Measurements from ENCODE around the gene TMEM72. TPM values are rescaled to one million over a fixed set of nuclear protein-coding genes. Genes with fewer than 3 reads are reported as not detected.

The TMEM72 gene
- total RNA-seq, 1 experiment from 2014 or later: not detected

DNA sequence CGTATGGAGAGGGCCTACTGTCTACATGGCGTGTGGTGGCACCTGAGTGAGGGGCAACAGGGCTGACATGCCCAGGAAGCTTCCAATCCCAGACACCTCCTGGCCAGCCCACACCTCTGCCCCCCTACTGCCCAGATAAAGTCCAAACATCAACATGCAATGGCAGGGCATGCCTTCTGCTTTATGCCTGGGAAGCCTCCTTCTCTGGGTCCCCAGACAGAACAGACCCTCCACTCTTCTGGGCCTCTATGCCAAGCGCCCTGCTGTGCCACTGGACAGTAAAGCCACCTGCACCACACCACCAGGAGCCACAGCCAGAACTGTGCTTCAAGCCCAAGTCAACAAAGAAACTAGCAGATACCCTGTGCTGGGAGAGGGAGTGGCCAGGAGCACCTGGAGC, 12.5 kb downstream of the TMEM72 start:
- Mint-ChIP-seq H3K36me3 (ENCODE audit: insufficient read depth in 1 of 3, low read depth in 3 of 3) (no peaks in the 10 kb centered on the region), H3K4me3 (no peak overlapping the region), H3K4me1 (peaks cover 0 to 5% of the 10 kb centered on the region in 2 experiments; a peak in 2 of 4 replicates), H3K27ac (no peak overlapping the region), H3K27me3 (ENCODE audit: low read depth) (peaks cover 20% of the 10 kb centered on the region), H3K9me3 (no peaks in the 10 kb centered on the region; a peak in 2 of 5 replicates)
- Histone ChIP-seq H3K4ac (ENCODE audit: low read depth, low read length) (no peak overlapping the region), H2BK5ac (ENCODE audit: insufficient read length, low read length) (no peak overlapping the region), H2BK15ac (ENCODE audit: low read depth, low read length) (no peak overlapping the region), H3K9me3 (ENCODE audit: control insufficient read depth, low read depth, low read length) (no peaks in the 10 kb centered on the region), H3K4me1 (ENCODE audit: insufficient read depth, low read length) (no peaks in the 10 kb centered on the region), H2BK20ac (ENCODE audit: low read depth, low read length, poor library complexity, severe bottlenecking) (no peak overlapping the region), H3K27me3 (ENCODE audit: insufficient read depth, low read length) (no peaks in the 10 kb centered on the region), H3K14ac (ENCODE audit: insufficient read depth, low read length) (no peak overlapping the region), H3K79me2 (ENCODE audit: insufficient read depth, low read length) (no peaks in the 10 kb centered on the region), H3K27ac (ENCODE audit: insufficient read length, low read depth, low read length) (no peak overlapping the region), H3T11ph (ENCODE audit: low read length) (no peak overlapping the region), H2AFZ (ENCODE audit: low read length) (no peak overlapping the region), H3K23me2 (ENCODE audit: insufficient read length, low read depth, low read length, poor library complexity, severe bottlenecking) (no peaks in the 10 kb centered on the region), H2BK120ac (ENCODE audit: low read depth, low read length, poor library complexity, severe bottlenecking) (no peak overlapping the region), H3K9ac (ENCODE audit: extremely low read depth, insufficient read length, low read length) (no peak overlapping the region), H3K4me2 (ENCODE audit: insufficient read depth, insufficient read length, low read length) (no peak overlapping the region), H3K56ac (ENCODE audit: insufficient read length, low read depth, low read length) (no peak overlapping the region), H3K23ac (ENCODE audit: insufficient read length, low read depth, low read length) (no peak overlapping the region), H2AK5ac (ENCODE audit: insufficient read length, low read length) (no peak overlapping the region), H3K79me1 (ENCODE audit: insufficient read depth, low read depth, low read length, poor library complexity, severe bottlenecking) (no peaks in the 10 kb centered on the region), H4K5ac (ENCODE audit: insufficient read length, low read depth, low read length) (no peak overlapping the region), H4K8ac (replicated peaks; ENCODE audit: insufficient read length, low read depth, low read length) (no peak overlapping the region), H3K18ac (ENCODE audit: insufficient read length, low read depth, low read length) (no peak overlapping the region), H4K91ac (ENCODE audit: insufficient read length, low read depth, low read length) (no peak overlapping the region), H2BK12ac (ENCODE audit: insufficient read length, low read depth, low read length) (no peak overlapping the region), H4K20me1 (ENCODE audit: control insufficient read depth, insufficient read depth, insufficient read length) (no peaks in the 10 kb centered on the region)
- no peak for DNase-seq
- WGBS (ENCODE audit: extremely low coverage, insufficient read length, low lambda C conversion rate): no CpG with 5 or more reads among the region's 3 CpGs
- no peak for TF ChIP-seq CTCF (conservative IDR thresholded peaks at IDR 0.05)

All from H9 (cell line).